GM12892 (cell line): ENCODE data around the gene GNAO1.

Source experiments
- POLR2A ChIP-seq: IDR thresholded peaks from 2 replicates; pipeline ENCODE4 v1.6.1; 2011; ENCODE audit warnings: low read depth, low read length, control low read depth
- POLR2AphosphoS5 ChIP-seq: IDR thresholded peaks from 2 replicates; pipeline ENCODE4 v1.6.1; 2011; ENCODE audit warnings: low read depth, low read length, control low read depth

GRCh38 chr16:56363781-56364565 lies 172.7 kb downstream of the GNAO1 start:
- TF ChIP-seq POLR2A = no peak
- TF ChIP-seq POLR2AphosphoS5 = no peak
